VCaP (cell line): ENCODE data around the gene IGSF5.
"Not testable (repeated sequence)": the region's sequence is repeated elsewhere in the genome, so short reads cannot be mapped to it uniquely, and the experiment has no call there.

ENCODE experiments used
- H3K27ac ChIP-seq: fragments of 450-650 bp; 2 replicates; pipeline ENCODE4 v1.5.1; 2017
- CTCF ChIP-seq: fragments of 450-650 bp; conservative IDR thresholded peaks from 2 replicates; pipeline ENCODE4 v1.5.1; 2017; ENCODE audit warnings: mild to moderate bottlenecking, moderate library complexity

IGSF5 gene

DNA sequence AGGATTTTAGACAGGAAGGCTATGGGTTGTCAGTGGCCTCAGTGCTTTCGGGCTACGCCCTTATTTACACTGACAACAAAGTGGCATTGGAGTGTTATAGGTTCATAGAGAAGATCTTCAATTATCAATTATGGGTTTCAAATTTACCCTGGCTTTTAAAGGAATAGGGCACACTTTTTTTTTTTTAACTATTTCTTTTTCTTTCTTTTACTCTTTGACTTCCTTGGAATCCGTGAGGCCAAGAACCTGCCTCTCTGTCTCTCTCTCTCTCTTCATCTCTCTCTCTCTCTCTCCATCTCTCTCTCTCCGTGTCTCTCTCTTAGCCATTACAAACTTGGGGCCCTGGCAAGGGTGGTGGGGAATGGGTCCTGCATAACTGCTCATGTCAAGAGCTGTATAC, at the start of gene IGSF5:
TSS of gene IGSF5 (plus strand) at position 301 of the 400 bp plus-strand sequence. CDS start 327 bp downstream, outside the sequence.
- H3K27ac ChIP-seq: not testable (repeated sequence)

DNA sequence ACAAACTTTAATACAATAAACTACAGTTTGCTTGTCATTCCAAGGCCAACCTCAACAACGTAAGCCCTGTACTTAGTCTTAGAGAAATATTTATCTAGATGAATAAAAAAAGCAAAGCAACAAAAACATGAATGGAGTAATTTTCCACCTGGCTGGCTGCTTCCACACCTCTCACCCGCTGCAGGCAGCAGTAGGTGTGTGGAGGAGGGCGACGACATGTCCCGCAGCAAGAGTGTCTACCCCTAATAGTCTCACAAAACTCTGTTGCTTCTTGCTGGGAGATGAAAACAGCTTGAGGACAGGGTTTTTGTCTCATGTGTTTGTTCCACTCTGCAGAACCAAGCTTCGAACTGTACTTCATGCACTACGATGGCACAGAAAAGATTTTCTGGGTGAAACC, 48.8 kb upstream of the IGSF5 start:
- no peak overlapping the region for H3K27ac ChIP-seq
- TF ChIP-seq CTCF: no peak

DNA sequence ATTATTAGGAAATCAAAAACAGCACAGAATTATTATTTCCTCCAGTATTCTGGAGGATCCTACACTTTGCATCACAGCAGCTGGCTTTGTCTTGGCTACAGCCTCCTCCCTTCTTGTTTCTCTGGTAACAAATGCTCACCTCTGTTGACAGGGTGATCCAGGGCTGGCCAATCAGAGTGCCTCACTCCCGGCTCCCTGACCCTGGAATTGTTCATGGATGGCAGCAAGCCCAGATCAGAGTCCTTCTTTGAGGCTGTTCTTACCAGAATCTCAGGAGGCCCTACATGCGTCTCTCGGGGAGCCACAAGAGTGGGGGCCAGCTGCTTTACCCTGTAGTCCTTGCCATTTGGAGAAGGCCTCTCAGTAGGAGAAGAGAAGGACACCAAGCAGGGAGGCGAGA, 48.4 kb upstream of the IGSF5 start:
- no peak for TF ChIP-seq CTCF

GRCh38 chr21:39700318-39700717, 44.7 kb upstream of the IGSF5 start:
- H3K27ac ChIP-seq: peak overlapping the region; percentile 81
- TF ChIP-seq CTCF: no peak

More for the DNA sequence above, 48.4 kb upstream of the IGSF5 start:
- no peak overlapping the region for H3K27ac ChIP-seq

- no peak for TF ChIP-seq CTCF
- H3K27ac ChIP-seq: peak overlapping the region; percentile 81
Observed at GRCh38 chr21:39703578-39703977, 41.4 kb upstream of the IGSF5 start.

- peak; percentile 73 for TF ChIP-seq CTCF
- no peak overlapping the region for H3K27ac ChIP-seq
Observed at GRCh38 chr21:39705849-39706248, 39.1 kb upstream of the IGSF5 start.

GRCh38 chr21:39707316-39707715, 37.7 kb upstream of the IGSF5 start:
- no peak overlapping the region for H3K27ac ChIP-seq
- TF ChIP-seq CTCF: no peak

GRCh38 chr21:39710866-39711265, 34.1 kb upstream of the IGSF5 start:
- H3K27ac ChIP-seq: no peak overlapping the region

More at GRCh38 chr21:39710866-39711265, 34.1 kb upstream of the IGSF5 start:
- TF ChIP-seq CTCF: no peak
